ENCODE measurements around the gene WBP2. TPM values are rescaled to one million over a fixed set of nuclear protein-coding genes. Genes with fewer than 3 reads are reported as not detected.

WBP2 gene
- polyA plus RNA-seq, 1 donor (not counting 4 experiments of a cell fraction or from before 2014, with no cell fraction given) = 23.3 TPM

- FAIRE-seq = no peak
- Histone ChIP-seq H2AFZ (ENCODE audit: control insufficient read depth, low read length) (no peak overlapping the region), H3K9me1 (ENCODE audit: control insufficient read depth, extremely low read depth, insufficient read depth, low read length) (no peaks in the 10 kb centered on the region), H3K27ac (ENCODE audit: control insufficient read depth, insufficient read depth, low read length) (no peak overlapping the region), H3K4me1 (ENCODE audit: control insufficient read depth, extremely low read depth, insufficient read depth, low read length) (peaks cover 9% of the 10 kb centered on the region), H3K27me3 (ENCODE audit: control insufficient read depth, extremely low read depth, insufficient read depth, low read length) (no peaks in the 10 kb centered on the region), H3K9me3 (ENCODE audit: control insufficient read depth, low read depth, low read length) (no peaks in the 10 kb centered on the region), H3K4me3 (ENCODE audit: control insufficient read depth in 2 of 3, extremely low read depth in 1 of 3, insufficient read depth in 2 of 3, low read depth in 1 of 3, low read length in 3 of 3) (no peak overlapping the region), H3K36me3 (ENCODE audit: control insufficient read depth in 2 of 2, extremely low read depth in 1 of 2, insufficient read depth in 2 of 2, low read length in 2 of 2) (peaks cover 6 to 7% of the 10 kb centered on the region in 2 experiments), H4K20me1 (ENCODE audit: control insufficient read depth, extremely low read depth, insufficient read depth, low read length) (no peaks in the 10 kb centered on the region), H3K9ac (ENCODE audit: control insufficient read depth, extremely low read depth, insufficient read depth, low read length) (no peak overlapping the region), H3K79me2 (ENCODE audit: control insufficient read depth, insufficient read depth, low read length) (peaks cover 4% of the 10 kb centered on the region), H3K4me2 (ENCODE audit: control insufficient read depth, extremely low read depth, insufficient read depth, low read depth, low read length) (no peak overlapping the region)
- dilution Hi-C loops (cut with MboI; ENCODE audit: extremely low pct_ligation_motif_present, low sequenced_read_pairs) = no loop called here
- TF ChIP-seq, protein P1, sequence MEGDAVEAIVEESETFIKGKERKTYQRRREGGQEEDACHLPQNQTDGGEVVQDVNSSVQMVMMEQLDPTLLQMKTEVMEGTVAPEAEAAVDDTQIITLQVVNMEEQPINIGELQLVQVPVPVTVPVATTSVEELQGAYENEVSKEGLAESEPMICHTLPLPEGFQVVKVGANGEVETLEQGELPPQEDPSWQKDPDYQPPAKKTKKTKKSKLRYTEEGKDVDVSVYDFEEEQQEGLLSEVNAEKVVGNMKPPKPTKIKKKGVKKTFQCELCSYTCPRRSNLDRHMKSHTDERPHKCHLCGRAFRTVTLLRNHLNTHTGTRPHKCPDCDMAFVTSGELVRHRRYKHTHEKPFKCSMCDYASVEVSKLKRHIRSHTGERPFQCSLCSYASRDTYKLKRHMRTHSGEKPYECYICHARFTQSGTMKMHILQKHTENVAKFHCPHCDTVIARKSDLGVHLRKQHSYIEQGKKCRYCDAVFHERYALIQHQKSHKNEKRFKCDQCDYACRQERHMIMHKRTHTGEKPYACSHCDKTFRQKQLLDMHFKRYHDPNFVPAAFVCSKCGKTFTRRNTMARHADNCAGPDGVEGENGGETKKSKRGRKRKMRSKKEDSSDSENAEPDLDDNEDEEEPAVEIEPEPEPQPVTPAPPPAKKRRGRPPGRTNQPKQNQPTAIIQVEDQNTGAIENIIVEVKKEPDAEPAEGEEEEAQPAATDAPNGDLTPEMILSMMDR (optimal IDR thresholded peaks at IDR 0.05 in 1 of 3, IDR thresholded peaks at IDR 0.05 in 1 of 3, conservative IDR thresholded peaks at IDR 0.05 in 1 of 3; ENCODE audit: extremely low read depth in 1 of 3, insufficient read depth in 2 of 3, low read length in 3 of 3) = no peak
- no peak for TF ChIP-seq EZH2 (IDR thresholded peaks at IDR 0.05; ENCODE audit: low read length)
- DNase-seq (ENCODE audit: low read depth, low spot score) = no peak
Observed at GRCh38 chr17:75891605-75892555, 36.7 kb upstream of the WBP2 start.

DNA sequence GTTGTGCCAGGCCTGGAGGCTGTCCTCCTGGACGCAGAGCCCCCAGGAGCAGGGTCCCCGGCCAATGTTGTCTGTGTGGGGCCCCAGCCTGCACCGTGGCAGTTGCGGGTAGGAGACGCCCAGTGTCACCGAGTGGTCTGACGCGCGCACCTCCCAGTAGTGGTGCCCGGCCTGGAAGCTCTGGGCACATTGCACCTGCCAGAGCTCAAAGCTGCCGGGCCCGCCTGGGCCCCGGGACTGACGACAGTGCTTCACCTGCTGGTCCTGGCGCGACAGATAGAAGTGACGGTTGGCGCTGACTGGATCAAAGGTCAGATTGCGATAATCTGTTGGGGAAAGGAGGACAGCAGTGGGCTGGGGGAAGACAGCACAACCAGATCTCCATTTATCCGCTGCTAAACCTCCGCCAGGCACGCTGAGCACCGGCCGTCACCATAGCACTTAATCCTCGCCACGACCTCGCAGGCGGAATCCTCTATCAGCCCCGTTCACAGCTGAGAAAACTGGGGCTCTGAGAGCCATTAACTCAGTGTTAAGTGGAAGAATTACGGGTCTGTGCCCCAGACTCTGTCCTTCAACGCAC is 36.0 kb upstream of the WBP2 start:
- dilution Hi-C loops (cut with MboI; ENCODE audit: extremely low pct_ligation_motif_present, low sequenced_read_pairs) = no loop called here
- Histone ChIP-seq H2AFZ (ENCODE audit: control insufficient read depth, low read length) (no peak overlapping the region), H3K36me3 (ENCODE audit: control insufficient read depth in 2 of 2, extremely low read depth in 1 of 2, insufficient read depth in 2 of 2, low read length in 2 of 2) (peaks cover 6 to 7% of the 10 kb centered on the region in 2 experiments), H3K9me3 (ENCODE audit: control insufficient read depth, low read depth, low read length) (no peaks in the 10 kb centered on the region), H3K79me2 (ENCODE audit: control insufficient read depth, insufficient read depth, low read length) (peaks cover 4% of the 10 kb centered on the region), H3K4me3 (ENCODE audit: control insufficient read depth in 2 of 3, extremely low read depth in 1 of 3, insufficient read depth in 2 of 3, low read depth in 1 of 3, low read length in 3 of 3) (no peak overlapping the region), H3K4me1 (ENCODE audit: control insufficient read depth, extremely low read depth, insufficient read depth, low read length) (peaks cover 9% of the 10 kb centered on the region), H3K9ac (ENCODE audit: control insufficient read depth, extremely low read depth, insufficient read depth, low read length) (no peak overlapping the region), H3K27ac (ENCODE audit: control insufficient read depth, insufficient read depth, low read length) (no peak overlapping the region), H4K20me1 (ENCODE audit: control insufficient read depth, extremely low read depth, insufficient read depth, low read length) (no peaks in the 10 kb centered on the region), H3K27me3 (ENCODE audit: control insufficient read depth, extremely low read depth, insufficient read depth, low read length) (no peaks in the 10 kb centered on the region), H3K9me1 (ENCODE audit: control insufficient read depth, extremely low read depth, insufficient read depth, low read length) (no peaks in the 10 kb centered on the region), H3K4me2 (ENCODE audit: control insufficient read depth, extremely low read depth, insufficient read depth, low read depth, low read length) (no peak overlapping the region)
- DNase-seq (ENCODE audit: low read depth, low spot score) (no peak), FAIRE-seq (no peak)
- TF ChIP-seq EZH2 (IDR thresholded peaks at IDR 0.05; ENCODE audit: low read length) = no peak
- TF ChIP-seq, protein P1 (optimal IDR thresholded peaks at IDR 0.05 in 1 of 3, IDR thresholded peaks at IDR 0.05 in 1 of 3, conservative IDR thresholded peaks at IDR 0.05 in 1 of 3; ENCODE audit: extremely low read depth in 1 of 3, insufficient read depth in 2 of 3, low read length in 3 of 3) = no peak

Measured in keratinocyte (primary cell).